GM12878 (cell line): ENCODE measurements around the gene BAG5. TPM values are rescaled to one million over a fixed set of nuclear protein-coding genes. Genes with fewer than 3 reads are reported as not detected.

Experiments
- ATAC-seq: fragments of 200-7000 bp; cut with Tn5 transposase; 3 replicates; pipeline ENCODE4 v1.9.1; 2020; ENCODE audit warnings: mild to moderate bottlenecking, moderate library complexity
- BruUV-seq: library from RNA; stranded (reverse); fragments of 400-500 nt; replicated peaks from 2 replicates; lab custom pipeline; 2021; lab: Mats Ljungman, UMichigan
- CTCF ChIA-PET: fragments of 300-600 bp; sonication (Branson Sonifier 250); formaldehyde crosslinking; extraction: SDS; loops from one replicate; lab custom pipeline; 2021; ENCODE audit warnings: inconsistent platforms; lab: Yijun Ruan, JAX
- POLR2A ChIA-PET: fragments of 350-600 bp; formaldehyde crosslinking; extraction: SDS; loops from one replicate; lab custom pipeline; 2021; ENCODE audit warnings: inconsistent platforms; lab: Charles Lee
- RAD21 ChIA-PET: fragments of 300-600 bp; sonication (Branson Sonifier 250); formaldehyde crosslinking; loops from one replicate; lab custom pipeline; 2023; ENCODE audit warnings: antibody characterized with exemption; ENCODE audit not compliant: unreplicated experiment; lab: Charles Lee
- SMC1A ChIA-PET: fragments of 300-600 bp; sonication (Branson Sonifier 250); formaldehyde crosslinking; loops from one replicate; lab custom pipeline; 2023; ENCODE audit not compliant: unreplicated experiment, uncharacterized antibody; lab: Charles Lee
- DNase-seq: peaks from one replicate; pipeline ENCODE4 v3.0.0-alpha.2; 2011; ENCODE audit warnings: low read depth, low spot score
- FAIRE-seq: peaks from 3 replicates; lab custom pipeline; 2011; peaks lifted over from hg19 to GRCh38; lab: Jason Lieb, UNC
- H2AFZ ChIP-seq: 2 replicates; pipeline ENCODE4 v1.6.0; 2011; ENCODE audit warnings: low read depth, low read length, control low read depth; ENCODE audit not compliant: control insufficient read depth
- H3K27ac ChIP-seq: 2 replicates; pipeline ENCODE4 v1.5.1; 2011; ENCODE audit warnings: control low read depth; ENCODE audit not compliant: control insufficient read depth, insufficient read depth
- H3K27me3 ChIP-seq, 2 experiments: replicated peaks in 1 of 2; 2 replicates each; pipeline versions ENCODE4 v1.6.0 to v1.6.1; 2011; ENCODE audit warnings: low read length in 1 of 2; ENCODE audit not compliant: control insufficient read depth in 2 of 2, insufficient read depth in 2 of 2
- H3K36me3 ChIP-seq, 2 experiments: 2 replicates each; pipeline ENCODE4 v1.5.1; 2011; ENCODE audit warnings: low read length in 1 of 2; ENCODE audit not compliant: control insufficient read depth in 2 of 2, insufficient read depth in 2 of 2
- H3K4me1 ChIP-seq: 2 replicates; pipeline ENCODE4 v1.6.1; 2011; ENCODE audit warnings: mild to moderate bottlenecking, low read length, moderate library complexity, mixed read lengths; ENCODE audit not compliant: control insufficient read depth, insufficient read depth
- H3K4me2 ChIP-seq: 2 replicates; pipeline ENCODE4 v1.6.0; 2011; ENCODE audit warnings: control low read depth; ENCODE audit not compliant: control insufficient read depth, insufficient read depth
- H3K4me3 ChIP-seq: fragments of 200-600 bp; sonication (generic); 2 replicates; pipeline ENCODE4 v1.5.1; 2016
- H3K79me2 ChIP-seq: 2 replicates; pipeline ENCODE4 v1.6.0; 2011; ENCODE audit warnings: low read length; ENCODE audit not compliant: control insufficient read depth, insufficient read depth
- H3K9ac ChIP-seq: 2 replicates; pipeline ENCODE4 v1.8.0; 2011; ENCODE audit warnings: low read length, control low read depth, mixed read lengths; ENCODE audit not compliant: control insufficient read depth, insufficient read depth
- H3K9me3 ChIP-seq: replicated peaks from 3 replicates; pipeline ENCODE4 v1.5.1; 2011; ENCODE audit warnings: mild to moderate bottlenecking, low read length; ENCODE audit not compliant: control insufficient read depth, insufficient read depth
- H4K20me1 ChIP-seq: 2 replicates; pipeline ENCODE4 v1.6.0; 2011; ENCODE audit not compliant: control insufficient read depth, insufficient read depth
- BACH1 ChIP-seq: fragments of 450-650 bp; IDR thresholded peaks from 2 replicates; pipeline ENCODE4 v1.6.1; 2017; ENCODE audit warnings: mild to moderate bottlenecking, borderline replicate concordance
- CHD1 ChIP-seq: IDR thresholded peaks from 2 replicates; pipeline ENCODE4 v1.6.1; 2012; ENCODE audit warnings: low read depth, low read length, improper control_type of control experiment
- FOXK2 ChIP-seq: fragments of 450-650 bp; IDR thresholded peaks from 2 replicates; pipeline ENCODE4 v1.6.1; 2017; ENCODE audit warnings: mild to moderate bottlenecking, moderate library complexity
- KLF5 ChIP-seq: fragments of 450-650 bp; IDR thresholded peaks from 2 replicates; pipeline ENCODE4 v1.6.1; 2014; ENCODE audit warnings: mild to moderate bottlenecking; ENCODE audit not compliant: partially characterized antibody
- NR2C1 ChIP-seq: fragments of 450-650 bp; IDR thresholded peaks from 2 replicates; pipeline ENCODE4 v1.6.1; 2017; ENCODE audit warnings: antibody characterized with exemption, mild to moderate bottlenecking, moderate library complexity
- NR2F1 ChIP-seq: fragments of 450-650 bp; conservative IDR thresholded peaks from 2 replicates; pipeline ENCODE4 v1.6.1; 2017; ENCODE audit warnings: mild to moderate bottlenecking
- PML ChIP-seq: IDR thresholded peaks from 2 replicates; pipeline ENCODE4 v1.6.1; 2012; ENCODE audit warnings: low read length, inconsistent platforms
- RAD51 ChIP-seq: fragments of 450-650 bp; IDR thresholded peaks from 2 replicates; pipeline ENCODE4 v1.6.1; 2016; ENCODE audit warnings: moderate library complexity, mild to moderate bottlenecking, inconsistent platforms
- SMAD5 ChIP-seq: IDR thresholded peaks from 2 replicates; pipeline ENCODE4 v1.6.1; 2016; ENCODE audit warnings: antibody characterized with exemption, low read depth
- SMARCA5 ChIP-seq: fragments of 450-650 bp; IDR thresholded peaks from 2 replicates; pipeline ENCODE4 v1.6.1; 2017; ENCODE audit warnings: mild to moderate bottlenecking
- SRF ChIP-seq, 2 experiments: IDR thresholded peaks; 2 replicates each; pipeline ENCODE4 v1.6.1; 2011; ENCODE audit warnings: low read depth in 2 of 2, low read length in 2 of 2, mild to moderate bottlenecking in 1 of 2, moderate library complexity in 1 of 2
- STAT1 ChIP-seq: fragments of 450-650 bp; conservative IDR thresholded peaks from 2 replicates; pipeline ENCODE4 v1.6.1; 2014; ENCODE audit warnings: antibody characterized with exemption, mild to moderate bottlenecking
- STAT3 ChIP-seq: IDR thresholded peaks from 2 replicates; pipeline ENCODE4 v1.6.1; 2011; ENCODE audit warnings: low read depth, low read length, improper control_type of control experiment
- SUPT20H ChIP-seq: IDR thresholded peaks from 2 replicates; pipeline ENCODE4 v1.6.1; 2011; ENCODE audit warnings: low read depth, mild to moderate bottlenecking, low read length, moderate library complexity, borderline replicate concordance; ENCODE audit not compliant: control insufficient read depth
- YY1 ChIP-seq: IDR thresholded peaks from 2 replicates; pipeline ENCODE4 v1.6.1; 2011; ENCODE audit warnings: low read depth, mild to moderate bottlenecking, low read length
- WGBS: methylation state at CpG from one replicate; pipeline ENCODE4 v1.1.6; 2016; ENCODE audit warnings: low lambda C conversion rate; ENCODE audit not compliant: insufficient replicate concordance, insufficient coverage; ENCODE audit errors: missing lambda C conversion rate; 5-methylcytosine and 5-hydroxymethylcytosine counted together
- in situ Hi-C: fragments of 300-500 bp; cut with MboI; formaldehyde crosslinking; loops from 9 replicates; pipeline ENCODE4 v1.14.3; 2018; ENCODE audit warnings: mixed read lengths
- intact Hi-C: fragments of 100-400 bp; cut with micrococcal nuclease; formaldehyde crosslinking; loops from one replicate; pipeline ENCODE4 v1.14.2; 2022; ENCODE audit not compliant: unreplicated experiment
- polyA plus RNA-seq, 11 experiments: library from polyadenylated mRNA; depleted of rRNA in 4 of 11; unstranded in 6 of 11; stranded (reverse) in 5 of 11; fragments of >200 nt; fragmentation: Nextera tagmentation in 4 of 11; fragmentation: Illumina TruSeq in 1 of 11; extraction: Ambion mirVana in 4 of 11; extraction: Trizol in 1 of 11; gene quantifications; 1 replicate in 1 of 11; 2 replicates in 10 of 11; pipeline versions ENCODE4 v1.2.1 to v1.2.3, GENCODE V29; 2011 to 2016; ENCODE audit warnings: inconsistent platforms in 2 of 11, missing spikeins in 2 of 11, low read depth in 1 of 11
- total RNA-seq, 4 experiments: library from RNA; depleted of rRNA in 3 of 4; stranded (reverse); fragments of >200 nt in 3 of 4; fragmentation: Illumina TruSeq in 1 of 4; extraction: Trizol in 1 of 4; gene quantifications; 2 replicates each; pipeline versions ENCODE4 v1.2.1 to v1.2.3, GENCODE V29; 2013 to 2021
- TF ChIP-seq, protein P1 (sequence below): fragments of 450-650 bp; IDR thresholded peaks from 2 replicates; pipeline ENCODE4 v1.6.1; 2017; ENCODE audit warnings: mild to moderate bottlenecking, moderate library complexity
- TF ChIP-seq, protein P2 (sequence below): fragments of 450-650 bp; IDR thresholded peaks from 2 replicates; pipeline ENCODE4 v1.6.1; 2017; ENCODE audit warnings: antibody characterized with exemption, mild to moderate bottlenecking, moderate library complexity
- TF ChIP-seq, protein P3 (sequence below): fragments of 450-650 bp; IDR thresholded peaks from 2 replicates; pipeline ENCODE4 v1.6.1; 2014; ENCODE audit warnings: mild to moderate bottlenecking

Gene BAG5
- total and polyA plus RNA-seq, 10 of the 15 experiments (the other 5 are each of a cell fraction or from before 2014, with no cell fraction given): 9.9 to 30.5 (median 20.1) TPM

GRCh38 chr14:103574104-103574503 is 11.6 kb upstream of the BAG5 start (continued):
- TF ChIP-seq, protein P1, sequence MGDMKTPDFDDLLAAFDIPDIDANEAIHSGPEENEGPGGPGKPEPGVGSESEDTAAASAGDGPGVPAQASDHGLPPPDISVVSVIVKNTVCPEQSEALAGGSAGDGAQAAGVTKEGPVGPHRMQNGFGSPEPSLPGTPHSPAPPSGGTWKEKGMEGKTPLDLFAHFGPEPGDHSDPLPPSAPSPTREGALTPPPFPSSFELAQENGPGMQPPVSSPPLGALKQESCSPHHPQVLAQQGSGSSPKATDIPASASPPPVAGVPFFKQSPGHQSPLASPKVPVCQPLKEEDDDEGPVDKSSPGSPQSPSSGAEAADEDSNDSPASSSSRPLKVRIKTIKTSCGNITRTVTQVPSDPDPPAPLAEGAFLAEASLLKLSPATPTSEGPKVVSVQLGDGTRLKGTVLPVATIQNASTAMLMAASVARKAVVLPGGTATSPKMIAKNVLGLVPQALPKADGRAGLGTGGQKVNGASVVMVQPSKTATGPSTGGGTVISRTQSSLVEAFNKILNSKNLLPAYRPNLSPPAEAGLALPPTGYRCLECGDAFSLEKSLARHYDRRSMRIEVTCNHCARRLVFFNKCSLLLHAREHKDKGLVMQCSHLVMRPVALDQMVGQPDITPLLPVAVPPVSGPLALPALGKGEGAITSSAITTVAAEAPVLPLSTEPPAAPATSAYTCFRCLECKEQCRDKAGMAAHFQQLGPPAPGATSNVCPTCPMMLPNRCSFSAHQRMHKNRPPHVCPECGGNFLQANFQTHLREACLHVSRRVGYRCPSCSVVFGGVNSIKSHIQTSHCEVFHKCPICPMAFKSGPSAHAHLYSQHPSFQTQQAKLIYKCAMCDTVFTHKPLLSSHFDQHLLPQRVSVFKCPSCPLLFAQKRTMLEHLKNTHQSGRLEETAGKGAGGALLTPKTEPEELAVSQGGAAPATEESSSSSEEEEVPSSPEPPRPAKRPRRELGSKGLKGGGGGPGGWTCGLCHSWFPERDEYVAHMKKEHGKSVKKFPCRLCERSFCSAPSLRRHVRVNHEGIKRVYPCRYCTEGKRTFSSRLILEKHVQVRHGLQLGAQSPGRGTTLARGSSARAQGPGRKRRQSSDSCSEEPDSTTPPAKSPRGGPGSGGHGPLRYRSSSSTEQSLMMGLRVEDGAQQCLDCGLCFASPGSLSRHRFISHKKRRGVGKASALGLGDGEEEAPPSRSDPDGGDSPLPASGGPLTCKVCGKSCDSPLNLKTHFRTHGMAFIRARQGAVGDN: no peak
- TF ChIP-seq SRF (IDR thresholded peaks at IDR 0.05; ENCODE audit: low read depth in 2 of 2, low read length in 2 of 2) (no peak), CHD1 (no peak), SUPT20H (no peak), SMAD5 (no peak), NR2C1 (no peak), STAT3 (no peak)

DNA sequence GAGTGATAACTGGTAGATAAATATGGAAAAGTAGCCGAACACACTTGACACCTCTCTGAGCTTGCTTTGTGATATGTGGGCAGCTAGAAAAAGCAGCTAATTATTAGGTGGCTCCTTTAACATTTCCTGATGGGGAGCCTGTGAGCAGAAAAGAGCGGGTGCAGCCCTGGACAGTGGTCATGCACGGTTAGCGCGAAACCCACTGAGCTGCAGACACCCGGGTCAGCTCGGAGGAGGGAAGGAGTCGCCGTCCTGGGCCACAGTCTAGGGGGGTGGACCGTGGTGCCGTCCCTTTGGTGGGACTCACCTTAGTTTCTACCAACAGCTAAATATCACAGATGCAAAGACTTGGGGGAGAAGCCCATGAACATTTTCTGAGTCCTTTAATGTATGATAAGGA is 7.0 kb upstream of the BAG5 start:
- ChIA-PET RAD21 (interaction anchor here (0.9 kb wide), 1 partner anchor 146 kb away, joined by 3 read pairs; the partner anchor contains the start of genes XRCC3 and ZFYVE21), POLR2A (interaction anchor here (0.5 kb wide), 2 partner anchors 32 to 243 kb away, joined by 3 to 5 read pairs; no protein-coding TSS in a partner anchor), CTCF (interaction anchor here (0.5 to 1.2 kb wide), 5 partner anchors 8 to 239 kb away, joined by 3 read pairs; no protein-coding TSS in a partner anchor), SMC1A (interaction anchor here (1.1 to 1.6 kb wide), 3 partner anchors 53 to 239 kb away, joined by 3 to 7 read pairs (median 3); no protein-coding TSS in a partner anchor)
- DNase-seq (no peak), ATAC-seq (no peak), FAIRE-seq (no peak)
- no peaks in the 10 kb centered on the region for H3K27me3 ChIP-seq
- H2AFZ ChIP-seq: no peak overlapping the region
- H3K4me3 ChIP-seq: no peak overlapping the region
- no peak overlapping the region for H3K9ac ChIP-seq
- H3K9me3 ChIP-seq: no peaks in the 10 kb centered on the region
- intact Hi-C loops: no loop called here
- H3K36me3 ChIP-seq: peaks cover 0 to 1% of the 10 kb centered on the region in 2 experiments; a peak in 3 of 4 replicates
- in situ Hi-C loops: no loop called here
- peaks cover 11% of the 10 kb centered on the region for H3K4me1 ChIP-seq
- no peak for TF ChIP-seq RAD51
- TF ChIP-seq, protein P2, sequence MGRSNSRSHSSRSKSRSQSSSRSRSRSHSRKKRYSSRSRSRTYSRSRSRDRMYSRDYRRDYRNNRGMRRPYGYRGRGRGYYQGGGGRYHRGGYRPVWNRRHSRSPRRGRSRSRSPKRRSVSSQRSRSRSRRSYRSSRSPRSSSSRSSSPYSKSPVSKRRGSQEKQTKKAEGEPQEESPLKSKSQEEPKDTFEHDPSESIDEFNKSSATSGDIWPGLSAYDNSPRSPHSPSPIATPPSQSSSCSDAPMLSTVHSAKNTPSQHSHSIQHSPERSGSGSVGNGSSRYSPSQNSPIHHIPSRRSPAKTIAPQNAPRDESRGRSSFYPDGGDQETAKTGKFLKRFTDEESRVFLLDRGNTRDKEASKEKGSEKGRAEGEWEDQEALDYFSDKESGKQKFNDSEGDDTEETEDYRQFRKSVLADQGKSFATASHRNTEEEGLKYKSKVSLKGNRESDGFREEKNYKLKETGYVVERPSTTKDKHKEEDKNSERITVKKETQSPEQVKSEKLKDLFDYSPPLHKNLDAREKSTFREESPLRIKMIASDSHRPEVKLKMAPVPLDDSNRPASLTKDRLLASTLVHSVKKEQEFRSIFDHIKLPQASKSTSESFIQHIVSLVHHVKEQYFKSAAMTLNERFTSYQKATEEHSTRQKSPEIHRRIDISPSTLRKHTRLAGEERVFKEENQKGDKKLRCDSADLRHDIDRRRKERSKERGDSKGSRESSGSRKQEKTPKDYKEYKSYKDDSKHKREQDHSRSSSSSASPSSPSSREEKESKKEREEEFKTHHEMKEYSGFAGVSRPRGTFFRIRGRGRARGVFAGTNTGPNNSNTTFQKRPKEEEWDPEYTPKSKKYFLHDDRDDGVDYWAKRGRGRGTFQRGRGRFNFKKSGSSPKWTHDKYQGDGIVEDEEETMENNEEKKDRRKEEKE: no peak
- TF ChIP-seq KLF5: no peak
- no peak for TF ChIP-seq STAT1
- TF ChIP-seq BACH1: no peak
- TF ChIP-seq, protein P3, sequence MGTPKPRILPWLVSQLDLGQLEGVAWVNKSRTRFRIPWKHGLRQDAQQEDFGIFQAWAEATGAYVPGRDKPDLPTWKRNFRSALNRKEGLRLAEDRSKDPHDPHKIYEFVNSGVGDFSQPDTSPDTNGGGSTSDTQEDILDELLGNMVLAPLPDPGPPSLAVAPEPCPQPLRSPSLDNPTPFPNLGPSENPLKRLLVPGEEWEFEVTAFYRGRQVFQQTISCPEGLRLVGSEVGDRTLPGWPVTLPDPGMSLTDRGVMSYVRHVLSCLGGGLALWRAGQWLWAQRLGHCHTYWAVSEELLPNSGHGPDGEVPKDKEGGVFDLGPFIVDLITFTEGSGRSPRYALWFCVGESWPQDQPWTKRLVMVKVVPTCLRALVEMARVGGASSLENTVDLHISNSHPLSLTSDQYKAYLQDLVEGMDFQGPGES: no peak
- TF ChIP-seq SMAD5: no peak
- no peak for TF ChIP-seq PML
- no peak for TF ChIP-seq NR2F1
- no peak for TF ChIP-seq FOXK2
- TF ChIP-seq SMARCA5: no peak
- no peak for TF ChIP-seq YY1
- TF ChIP-seq NR2C1: no peak
- WGBS: 47% methylated on average over 11 of the region's 11 CpGs
- TSS peak; percentile 44 for BruUV-seq
- no peaks in the 10 kb centered on the region; the same call in 1 of the 2 replicates for H4K20me1 ChIP-seq
- no peak overlapping the region for H3K27ac ChIP-seq
- H3K79me2 ChIP-seq: peaks cover 31% of the 10 kb centered on the region
- H3K4me2 ChIP-seq: no peak overlapping the region
